Breast epithelium (tissue), 3 donors: ENCODE results near the gene PEMT.

Experiments used
- POLR2A ChIP-seq: fragments of 450-650 bp; IDR thresholded peaks from one replicate; pipeline ENCODE4 v1.6.1; 2016; ENCODE audit warnings: antibody characterized with exemption, mild to moderate bottlenecking, moderate library complexity
- TF ChIP-seq, protein P1 (sequence below), 3 donors: fragments of 450-650 bp; IDR thresholded peaks; one replicate each; pipeline ENCODE4 v1.5.1; 2016 to 2017; ENCODE audit warnings: antibody characterized with exemption in 3 of 3, mild to moderate bottlenecking in 3 of 3, moderate library complexity in 3 of 3

- TF ChIP-seq POLR2A, result no peak
- TF ChIP-seq, protein P1, sequence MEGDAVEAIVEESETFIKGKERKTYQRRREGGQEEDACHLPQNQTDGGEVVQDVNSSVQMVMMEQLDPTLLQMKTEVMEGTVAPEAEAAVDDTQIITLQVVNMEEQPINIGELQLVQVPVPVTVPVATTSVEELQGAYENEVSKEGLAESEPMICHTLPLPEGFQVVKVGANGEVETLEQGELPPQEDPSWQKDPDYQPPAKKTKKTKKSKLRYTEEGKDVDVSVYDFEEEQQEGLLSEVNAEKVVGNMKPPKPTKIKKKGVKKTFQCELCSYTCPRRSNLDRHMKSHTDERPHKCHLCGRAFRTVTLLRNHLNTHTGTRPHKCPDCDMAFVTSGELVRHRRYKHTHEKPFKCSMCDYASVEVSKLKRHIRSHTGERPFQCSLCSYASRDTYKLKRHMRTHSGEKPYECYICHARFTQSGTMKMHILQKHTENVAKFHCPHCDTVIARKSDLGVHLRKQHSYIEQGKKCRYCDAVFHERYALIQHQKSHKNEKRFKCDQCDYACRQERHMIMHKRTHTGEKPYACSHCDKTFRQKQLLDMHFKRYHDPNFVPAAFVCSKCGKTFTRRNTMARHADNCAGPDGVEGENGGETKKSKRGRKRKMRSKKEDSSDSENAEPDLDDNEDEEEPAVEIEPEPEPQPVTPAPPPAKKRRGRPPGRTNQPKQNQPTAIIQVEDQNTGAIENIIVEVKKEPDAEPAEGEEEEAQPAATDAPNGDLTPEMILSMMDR (IDR thresholded peaks at IDR 0.05), result no peak
These were observed 54.8 kb downstream of the PEMT start for GRCh38 chr17:17536702-17537101.
